Measurements from ENCODE around the gene FARP1.
"Not testable (repeated sequence)": the region's sequence is repeated elsewhere in the genome, so short reads cannot be mapped to it uniquely, and the experiment has no call there.

The FARP1 gene

DNA sequence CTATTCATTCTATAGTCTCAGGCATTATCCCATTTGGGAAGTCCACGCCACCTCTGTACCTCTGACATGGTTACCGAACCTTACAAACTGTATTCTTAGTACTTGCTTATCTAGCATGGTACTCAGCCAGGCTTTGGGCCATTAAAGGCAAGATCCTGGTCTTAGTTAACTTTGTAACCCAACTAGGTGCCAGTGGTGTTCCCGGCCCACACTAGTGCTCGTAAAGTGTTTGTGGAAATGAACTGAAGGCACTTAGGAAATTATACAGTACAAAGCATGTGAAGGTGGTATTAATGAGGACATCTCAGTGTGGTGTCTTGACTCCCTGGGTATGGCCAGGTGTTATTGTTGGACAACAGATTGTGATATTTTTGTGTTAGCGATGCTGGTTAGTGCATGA lies 122.0 kb downstream of the FARP1 start:
- DNase-seq (ENCODE audit: low read depth) = no peak
- TF ChIP-seq, protein P1, sequence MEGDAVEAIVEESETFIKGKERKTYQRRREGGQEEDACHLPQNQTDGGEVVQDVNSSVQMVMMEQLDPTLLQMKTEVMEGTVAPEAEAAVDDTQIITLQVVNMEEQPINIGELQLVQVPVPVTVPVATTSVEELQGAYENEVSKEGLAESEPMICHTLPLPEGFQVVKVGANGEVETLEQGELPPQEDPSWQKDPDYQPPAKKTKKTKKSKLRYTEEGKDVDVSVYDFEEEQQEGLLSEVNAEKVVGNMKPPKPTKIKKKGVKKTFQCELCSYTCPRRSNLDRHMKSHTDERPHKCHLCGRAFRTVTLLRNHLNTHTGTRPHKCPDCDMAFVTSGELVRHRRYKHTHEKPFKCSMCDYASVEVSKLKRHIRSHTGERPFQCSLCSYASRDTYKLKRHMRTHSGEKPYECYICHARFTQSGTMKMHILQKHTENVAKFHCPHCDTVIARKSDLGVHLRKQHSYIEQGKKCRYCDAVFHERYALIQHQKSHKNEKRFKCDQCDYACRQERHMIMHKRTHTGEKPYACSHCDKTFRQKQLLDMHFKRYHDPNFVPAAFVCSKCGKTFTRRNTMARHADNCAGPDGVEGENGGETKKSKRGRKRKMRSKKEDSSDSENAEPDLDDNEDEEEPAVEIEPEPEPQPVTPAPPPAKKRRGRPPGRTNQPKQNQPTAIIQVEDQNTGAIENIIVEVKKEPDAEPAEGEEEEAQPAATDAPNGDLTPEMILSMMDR (conservative IDR thresholded peaks at IDR 0.05; ENCODE audit: low read depth, low read length) = no peak
- no peak overlapping the region for H3K4me3 ChIP-seq (ENCODE audit: low read length)

GRCh38 chr13:98265692-98266551 lies 123.0 kb downstream of the FARP1 start:
- no peak for DNase-seq (ENCODE audit: low read depth)
- H3K4me3 ChIP-seq (ENCODE audit: low read length) = no peak overlapping the region
- TF ChIP-seq, protein P1 (conservative IDR thresholded peaks at IDR 0.05; ENCODE audit: low read depth, low read length) = no peak

DNA sequence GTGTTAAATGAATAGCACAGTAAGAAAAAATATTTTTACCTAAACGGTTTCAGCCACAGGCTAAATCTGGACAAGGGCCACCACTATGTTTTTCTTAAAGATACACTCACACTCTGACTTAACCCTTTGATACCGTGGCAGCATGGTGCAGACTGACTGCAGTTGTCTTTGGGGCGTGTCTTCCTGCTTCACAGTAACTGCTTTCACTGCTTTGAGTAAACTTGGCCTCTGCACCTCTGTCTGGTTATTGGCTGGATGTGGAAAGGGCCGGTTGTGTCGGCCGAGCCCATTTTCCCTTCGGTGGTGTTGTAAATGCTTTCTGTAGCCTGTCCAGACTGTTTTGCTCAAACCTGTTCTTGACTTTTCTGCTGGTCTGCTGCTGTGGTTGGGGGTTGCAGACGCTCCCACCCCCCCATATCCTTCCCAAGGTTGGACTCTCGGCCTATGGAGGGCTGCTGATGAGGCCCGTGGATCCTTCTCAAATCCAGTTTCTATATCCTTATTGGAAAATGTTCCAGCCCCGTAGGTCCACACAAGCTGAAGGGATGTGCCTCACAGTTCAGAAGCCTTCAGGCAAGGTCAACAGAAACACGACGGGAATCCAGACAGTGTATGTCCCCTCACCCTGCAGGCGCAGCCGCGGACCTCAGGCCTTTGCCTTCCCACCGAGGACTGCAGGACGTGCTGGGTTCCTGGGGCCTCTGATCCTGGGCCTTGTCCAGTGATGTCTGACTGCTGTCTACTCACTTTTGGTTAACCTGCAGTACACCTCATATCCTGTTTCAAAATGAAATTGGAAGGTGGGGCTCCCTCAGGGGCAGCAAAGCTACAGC lies 124.4 kb downstream of the FARP1 start:
- no peak overlapping the region for H3K4me3 ChIP-seq (ENCODE audit: low read length)
- TF ChIP-seq, protein P1 (conservative IDR thresholded peaks at IDR 0.05; ENCODE audit: low read depth, low read length) = no peak
- DNase-seq (ENCODE audit: low read depth) = no peak

DNA sequence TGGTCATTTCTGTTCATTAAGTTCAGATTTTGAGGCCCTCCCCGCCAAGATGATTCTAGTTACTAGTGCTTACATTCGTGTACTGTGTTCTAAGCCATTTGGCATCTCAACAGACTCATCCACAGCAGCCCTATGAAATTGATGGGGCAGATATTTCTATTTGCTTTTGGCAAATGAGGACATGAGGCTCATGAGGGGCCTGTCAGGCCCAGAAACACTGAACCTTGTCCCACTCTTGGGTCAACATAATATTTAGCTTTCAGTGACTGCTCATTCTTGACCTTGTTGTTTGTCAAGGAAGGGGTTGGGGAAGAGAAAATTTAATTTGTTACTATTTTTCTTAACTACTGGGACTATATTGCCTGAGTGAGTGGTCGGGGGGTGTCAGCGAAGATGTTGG lies 126.5 kb downstream of the FARP1 start:
- no peak overlapping the region for H3K4me3 ChIP-seq (ENCODE audit: low read length)
- TF ChIP-seq, protein P1 (conservative IDR thresholded peaks at IDR 0.05; ENCODE audit: low read depth, low read length) = no peak
- DNase-seq (ENCODE audit: low read depth) = no peak

DNA sequence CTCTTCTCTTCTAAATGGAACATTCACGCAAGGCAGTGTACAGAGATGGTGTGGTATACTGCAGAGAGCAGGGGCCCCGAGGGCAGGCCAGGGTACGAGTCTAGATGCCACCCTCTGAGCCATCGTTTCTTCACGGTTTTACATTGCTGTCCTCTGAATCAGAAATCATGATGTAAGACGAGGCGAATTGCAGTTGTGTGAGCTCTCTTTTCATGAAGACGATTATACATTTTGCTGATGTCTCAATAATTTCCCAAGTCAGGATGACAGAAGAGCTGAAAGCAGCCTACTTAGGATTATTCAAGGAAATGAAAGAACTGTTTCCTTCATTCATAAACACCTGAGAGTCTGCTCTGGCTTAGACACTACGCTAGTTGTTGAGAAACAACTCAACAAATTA lies 127.9 kb downstream of the FARP1 start:
- TF ChIP-seq, protein P1 (conservative IDR thresholded peaks at IDR 0.05; ENCODE audit: low read depth, low read length) = no peak
- no peak overlapping the region for H3K4me3 ChIP-seq (ENCODE audit: low read length)
- DNase-seq (ENCODE audit: low read depth) = no peak

GRCh38 chr13:98271646-98272045 lies 128.8 kb downstream of the FARP1 start:
- not testable (repeated sequence) for DNase-seq (ENCODE audit: low read depth)

DNA sequence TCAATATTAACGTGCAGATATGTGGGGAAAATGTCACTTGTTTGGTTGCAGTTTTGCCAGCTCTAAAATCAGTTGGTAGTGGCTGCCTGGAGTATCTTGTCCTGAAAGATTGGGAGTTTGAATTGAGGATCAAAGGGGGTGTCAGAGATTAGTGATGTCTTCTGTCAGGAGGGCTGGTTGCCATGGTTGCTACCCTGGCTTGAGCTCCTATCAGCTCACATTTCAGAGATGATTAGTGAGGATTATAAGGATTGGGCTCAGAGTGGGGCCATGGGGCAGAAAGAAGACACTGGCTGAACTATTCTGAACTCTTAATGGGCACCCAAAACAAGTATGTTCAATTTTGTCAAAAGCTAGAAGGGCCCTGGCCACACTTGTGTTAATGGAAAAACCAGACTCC lies 129.7 kb downstream of the FARP1 start:
- TF ChIP-seq, protein P1 (conservative IDR thresholded peaks at IDR 0.05; ENCODE audit: low read depth, low read length) = no peak
- no peak for DNase-seq (ENCODE audit: low read depth)
- H3K4me3 ChIP-seq (ENCODE audit: low read length) = no peak overlapping the region

More at GRCh38 chr13:98271646-98272045, 128.8 kb downstream of the FARP1 start:
- not testable (repeated sequence) for H3K4me3 ChIP-seq (ENCODE audit: low read length)

All from retinal pigment epithelial cell (primary cell).